HG02623 (cell line): ENCODE data around the gene CAPN13.

Experiments used
- ATAC-seq: cut with Tn5 transposase; IDR thresholded peaks from one replicate; pipeline ENCODE4 v1.9.1; 2021; ENCODE audit warnings: moderate library complexity; ENCODE audit not compliant: unreplicated experiment

CAPN13 gene

DNA sequence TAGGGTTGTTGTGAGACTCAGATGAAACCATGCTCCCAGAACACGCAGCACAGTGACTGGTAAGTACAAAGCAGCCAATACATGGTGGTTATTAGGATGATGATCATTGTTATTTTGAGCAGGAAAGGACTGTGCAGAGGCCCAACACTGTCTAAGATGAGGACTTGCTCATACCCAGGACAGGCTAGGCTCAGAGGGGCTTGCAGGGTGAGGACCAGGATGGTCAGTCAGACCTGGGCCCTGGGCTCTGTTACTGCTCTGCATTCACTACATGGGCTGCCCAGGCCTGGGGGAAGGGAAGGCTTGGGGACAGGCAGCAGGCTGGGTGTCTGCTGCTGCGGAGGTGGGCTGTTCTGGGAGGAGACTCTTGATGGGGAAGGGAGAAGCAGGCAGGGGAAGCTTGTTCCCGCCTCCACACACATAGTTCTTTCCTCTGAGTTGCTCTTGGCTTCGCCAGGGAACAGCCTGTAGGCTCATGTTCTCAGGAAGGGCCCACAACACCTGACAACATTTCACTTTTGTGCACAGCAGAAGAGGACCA lies 17.5 kb downstream of the CAPN13 start:
- ATAC-seq, result no peak

DNA sequence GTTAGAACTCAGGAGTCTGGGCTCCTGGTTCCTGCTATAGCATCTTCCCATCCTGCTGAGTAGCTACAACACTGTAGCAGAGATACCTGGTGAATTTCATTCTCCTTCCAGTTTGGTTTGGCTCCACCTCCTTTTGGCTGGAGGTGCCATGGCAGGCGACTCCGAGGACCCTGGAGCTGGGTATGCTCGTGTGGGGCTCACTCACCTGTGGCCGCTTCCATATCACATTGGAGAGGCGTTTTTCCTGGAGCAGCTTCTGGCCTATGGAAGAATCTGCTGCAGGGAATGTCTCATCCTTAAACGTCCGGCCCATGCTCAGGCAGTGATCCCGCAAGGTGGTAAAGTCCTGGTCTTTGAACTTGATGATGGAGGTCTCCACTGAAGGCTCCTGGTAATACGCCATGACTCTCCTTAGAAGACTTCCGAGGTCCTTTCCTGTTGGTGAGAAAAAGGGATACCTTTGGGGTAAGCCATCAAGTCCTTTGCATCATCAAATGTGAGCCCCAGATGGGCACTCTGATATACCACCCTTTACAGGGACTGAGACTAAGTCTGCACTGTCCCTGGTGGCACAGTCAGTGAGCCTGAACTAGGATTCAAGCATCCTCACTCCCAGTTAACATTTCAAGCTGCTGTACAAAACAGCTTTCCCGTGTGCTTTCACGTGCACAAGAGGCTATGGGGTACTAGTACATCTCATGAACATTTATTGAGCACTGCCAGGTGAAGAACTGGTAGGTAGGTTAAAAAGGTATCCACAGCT lies 20.1 kb downstream of the CAPN13 start:
- ATAC-seq, result no peak

DNA sequence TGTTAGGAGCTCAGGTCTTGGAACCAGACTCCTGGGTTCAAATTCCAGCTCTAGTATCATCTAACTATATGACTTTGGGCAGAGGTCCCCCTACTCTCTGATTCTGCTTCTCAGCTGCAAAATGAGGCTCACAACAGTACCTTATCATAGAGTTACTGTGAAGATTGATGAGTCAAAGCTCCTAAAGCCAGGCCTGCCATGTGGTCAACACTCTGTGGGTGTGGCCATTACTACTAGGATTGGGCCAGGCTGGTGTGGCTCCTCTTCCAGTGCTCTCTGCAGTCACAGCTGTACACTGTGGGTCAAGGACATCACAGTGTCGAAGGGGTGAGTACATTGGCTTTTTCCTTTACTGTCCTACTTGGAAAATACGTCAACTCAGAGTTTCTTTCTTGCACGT lies 22.6 kb downstream of the CAPN13 start:
- ATAC-seq, result no peak

DNA sequence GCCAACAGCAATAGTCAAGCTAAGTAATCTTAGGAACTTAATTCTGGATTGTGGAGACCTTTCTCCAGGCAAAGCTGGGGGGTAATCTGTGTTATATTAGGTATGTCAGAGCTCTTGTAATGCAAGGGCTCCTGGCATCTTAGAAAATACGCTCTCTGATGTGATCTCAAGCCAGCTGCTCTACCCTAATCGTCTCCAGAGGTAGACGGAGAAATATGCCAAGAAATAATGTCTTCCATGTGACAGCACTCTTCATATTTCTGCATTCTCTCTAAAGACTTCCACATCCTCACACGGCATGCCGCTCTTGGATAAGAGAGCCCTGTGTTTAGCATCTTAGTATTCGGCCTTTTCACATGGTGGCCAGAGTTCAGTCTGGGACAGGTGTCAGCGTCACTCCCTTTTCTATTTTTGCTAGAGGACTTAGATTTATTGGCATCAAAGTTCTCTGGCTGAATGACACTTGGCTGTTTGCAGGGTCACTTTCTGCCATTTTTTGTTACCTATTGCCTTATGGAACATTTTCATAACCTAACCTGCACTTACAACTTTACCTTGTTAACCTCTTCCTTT lies 25.2 kb downstream of the CAPN13 start:
- no peak for ATAC-seq

DNA sequence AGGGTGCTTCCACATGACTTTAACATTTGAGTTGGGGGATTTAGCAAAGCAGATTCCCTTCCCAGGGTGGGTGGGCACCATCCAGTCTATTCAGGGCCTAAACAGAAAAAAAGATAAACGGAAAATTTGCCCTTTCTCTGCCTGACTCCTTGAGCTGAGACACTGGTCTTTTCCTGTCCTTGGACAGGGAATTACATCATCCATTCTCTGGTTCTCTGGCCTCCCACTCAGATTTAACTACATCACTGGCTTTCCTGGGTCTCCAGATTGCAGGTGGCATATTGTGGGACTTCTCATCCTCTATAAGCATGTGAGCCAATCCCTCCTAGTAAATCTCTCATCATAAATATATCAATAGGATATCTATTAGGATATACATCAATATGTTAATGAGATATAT lies 25.8 kb downstream of the CAPN13 start:
- ATAC-seq, result no peak

DNA sequence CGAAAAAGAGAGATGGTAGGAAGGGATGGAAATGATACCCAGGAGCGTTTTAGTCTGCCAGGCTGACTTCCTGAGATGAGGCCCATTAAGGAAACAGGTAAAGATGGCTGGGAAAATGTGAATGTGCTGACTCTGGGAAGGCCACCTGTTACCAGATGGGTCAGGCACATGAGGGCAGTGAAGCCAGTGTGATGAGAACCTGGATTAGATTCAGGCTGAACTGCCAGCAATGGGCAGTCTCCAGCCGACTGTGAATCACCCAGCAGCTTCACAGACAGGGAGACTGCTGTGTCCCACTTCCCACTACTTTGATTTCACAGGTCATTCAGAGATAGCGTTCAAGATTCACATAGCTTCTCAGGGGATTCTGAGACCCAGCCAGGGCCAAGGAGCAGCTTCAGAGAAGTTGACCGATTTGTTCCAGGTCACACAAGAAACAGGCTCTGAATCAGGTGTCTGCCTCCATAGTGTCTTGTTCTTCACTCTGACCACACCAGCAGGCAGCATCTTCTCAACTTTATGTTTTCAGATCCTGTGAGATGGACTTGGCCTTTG lies 26.4 kb downstream of the CAPN13 start:
- ATAC-seq, result no peak

DNA sequence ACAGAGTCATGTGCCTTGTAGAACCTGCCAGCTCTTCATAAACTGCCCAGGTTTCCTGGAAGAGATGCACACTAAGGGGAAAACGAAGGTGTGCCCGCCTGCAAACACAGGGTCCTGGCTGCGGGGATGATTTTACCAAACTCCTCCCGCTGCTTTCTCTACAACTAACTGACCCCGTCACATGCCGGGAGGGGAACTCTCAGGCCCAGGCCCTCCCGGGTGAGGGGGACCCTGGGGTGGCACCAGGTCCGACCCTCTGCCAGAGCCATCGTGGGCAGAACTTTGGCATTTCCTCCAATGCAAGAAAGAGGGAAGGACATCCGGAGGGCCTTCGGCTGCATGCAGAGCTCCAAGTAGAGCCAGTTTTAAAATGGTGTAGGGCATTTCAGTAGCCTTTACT lies 28.6 kb downstream of the CAPN13 start:
- no peak for ATAC-seq

DNA sequence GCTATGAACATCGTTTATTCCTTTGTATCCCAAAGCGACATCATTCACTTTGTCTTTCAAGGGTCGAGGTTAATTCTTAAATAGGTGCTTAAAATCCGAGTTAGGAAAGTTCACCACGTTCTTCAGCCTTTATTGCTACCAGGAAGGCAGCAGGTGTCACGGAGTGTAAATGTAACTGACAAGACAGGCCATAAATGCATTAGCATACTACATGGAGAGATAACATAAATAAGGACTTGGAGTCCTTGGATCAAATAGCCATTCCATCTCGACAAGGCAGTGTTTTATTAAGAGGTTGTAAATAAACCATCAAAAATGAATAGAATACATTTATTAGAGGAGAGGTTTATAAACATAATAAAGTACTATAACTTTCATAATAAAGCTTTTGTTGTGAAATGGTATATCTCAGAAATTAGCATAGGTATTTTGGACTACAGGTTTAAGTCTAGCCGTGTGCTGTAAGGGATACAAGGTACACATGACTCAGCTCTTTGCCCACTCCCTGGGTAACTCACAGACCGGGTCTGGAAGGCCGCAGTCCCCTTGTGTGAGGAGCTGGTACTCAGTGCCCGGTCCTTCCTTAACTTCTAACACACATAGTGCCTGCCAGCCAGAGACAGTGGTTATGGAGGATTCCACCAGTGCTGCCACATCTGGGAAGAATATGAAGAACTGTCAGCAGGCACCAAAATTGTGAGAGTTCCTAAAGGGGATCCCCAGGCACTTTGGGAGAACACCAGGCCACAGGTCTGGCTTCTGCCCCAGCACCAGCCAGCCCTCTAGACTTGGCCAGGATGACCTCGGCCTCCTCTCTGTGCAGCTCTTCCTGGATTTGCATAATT lies 29.4 kb downstream of the CAPN13 start:
- ATAC-seq, result no peak

DNA sequence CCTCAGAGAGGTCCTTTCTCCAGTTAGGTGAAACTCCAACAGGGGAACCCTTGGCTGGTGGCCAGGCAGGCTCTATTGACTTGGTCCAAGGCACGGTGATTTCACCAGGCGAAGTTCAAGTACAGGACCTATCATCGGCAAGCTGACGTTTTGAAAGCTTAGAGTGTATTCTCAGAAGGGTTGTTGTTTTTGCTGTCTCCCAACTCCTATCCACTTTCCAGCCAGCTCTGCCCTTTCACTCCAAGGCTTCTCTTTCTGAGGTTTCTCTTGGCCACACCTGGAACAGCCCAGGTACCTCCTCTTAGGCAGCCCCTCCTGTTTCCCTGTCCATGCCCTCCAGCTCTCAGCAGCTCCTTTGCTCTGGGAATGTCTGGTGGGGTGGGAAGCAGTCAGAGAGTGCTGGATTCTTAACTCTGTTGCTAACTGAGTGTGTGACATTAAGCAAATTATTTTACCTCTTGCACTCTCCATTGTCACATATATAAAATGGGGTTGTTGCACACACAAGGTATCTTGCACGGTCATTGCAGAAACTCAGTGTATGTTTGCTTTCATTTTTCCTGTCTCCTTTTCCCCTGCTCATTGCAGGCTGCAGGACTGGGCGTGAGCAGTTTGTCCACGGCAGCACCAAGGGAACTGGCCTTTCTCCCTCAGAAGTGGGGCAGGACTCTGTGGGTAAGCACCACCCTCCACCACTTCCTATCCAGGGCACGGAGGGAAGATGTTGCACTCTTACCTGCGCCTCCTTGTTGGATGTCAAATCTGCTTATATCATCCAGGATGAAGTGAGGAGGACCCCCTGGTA lies 30.2 kb downstream of the CAPN13 start:
- no peak for ATAC-seq

DNA sequence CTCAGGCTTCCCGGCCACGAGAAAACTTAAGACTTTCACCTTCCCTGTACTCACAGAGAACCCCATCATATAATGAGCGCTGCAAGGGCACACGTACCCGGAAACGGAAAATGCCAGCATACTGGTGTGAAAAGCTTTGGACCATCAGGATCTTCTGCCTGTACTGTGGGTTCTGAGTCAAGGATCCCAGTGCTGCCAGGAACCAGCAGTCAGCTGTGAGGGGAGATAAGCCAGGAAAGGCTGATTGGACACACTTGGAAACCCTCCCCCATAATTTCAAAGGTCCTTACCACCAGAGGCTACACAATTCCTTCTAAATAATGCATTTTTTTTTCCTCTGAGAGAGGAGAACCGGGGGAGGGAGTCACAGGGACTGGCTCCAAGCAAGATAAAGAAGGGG lies 31.4 kb downstream of the CAPN13 start:
- ATAC-seq, result no peak

DNA sequence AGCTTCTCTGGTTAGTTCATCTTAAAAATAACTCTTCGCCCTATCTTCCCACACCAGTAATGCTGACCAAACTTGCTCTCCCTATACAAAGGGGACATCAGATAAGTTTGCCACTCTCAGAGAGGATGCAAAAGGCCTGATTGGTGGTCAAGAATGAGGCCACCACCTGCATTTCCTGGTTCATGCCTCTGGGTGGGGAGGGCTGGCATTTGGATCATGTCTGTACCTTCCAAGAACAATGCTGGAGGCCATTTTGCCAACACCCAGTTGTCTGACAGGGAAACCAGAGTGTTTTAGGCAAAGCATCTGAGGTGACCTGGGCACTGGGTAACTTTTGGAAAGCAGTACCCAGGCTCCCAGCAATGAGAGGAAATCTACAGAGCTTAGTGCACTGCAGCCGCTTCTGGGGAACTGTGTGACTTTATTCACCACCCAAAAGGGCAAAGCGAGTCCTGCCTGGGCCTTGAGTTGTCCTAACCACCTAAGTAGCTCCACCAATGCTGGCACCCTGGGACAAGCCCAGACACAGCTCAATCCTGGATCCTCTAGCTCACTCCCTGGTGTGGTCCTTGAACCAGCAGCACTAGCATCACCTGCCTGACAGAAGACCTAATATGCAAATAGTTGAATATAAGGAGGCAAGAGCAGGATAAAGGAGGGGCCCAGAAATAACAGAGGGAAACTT lies 35.1 kb downstream of the CAPN13 start:
- no peak for ATAC-seq

DNA sequence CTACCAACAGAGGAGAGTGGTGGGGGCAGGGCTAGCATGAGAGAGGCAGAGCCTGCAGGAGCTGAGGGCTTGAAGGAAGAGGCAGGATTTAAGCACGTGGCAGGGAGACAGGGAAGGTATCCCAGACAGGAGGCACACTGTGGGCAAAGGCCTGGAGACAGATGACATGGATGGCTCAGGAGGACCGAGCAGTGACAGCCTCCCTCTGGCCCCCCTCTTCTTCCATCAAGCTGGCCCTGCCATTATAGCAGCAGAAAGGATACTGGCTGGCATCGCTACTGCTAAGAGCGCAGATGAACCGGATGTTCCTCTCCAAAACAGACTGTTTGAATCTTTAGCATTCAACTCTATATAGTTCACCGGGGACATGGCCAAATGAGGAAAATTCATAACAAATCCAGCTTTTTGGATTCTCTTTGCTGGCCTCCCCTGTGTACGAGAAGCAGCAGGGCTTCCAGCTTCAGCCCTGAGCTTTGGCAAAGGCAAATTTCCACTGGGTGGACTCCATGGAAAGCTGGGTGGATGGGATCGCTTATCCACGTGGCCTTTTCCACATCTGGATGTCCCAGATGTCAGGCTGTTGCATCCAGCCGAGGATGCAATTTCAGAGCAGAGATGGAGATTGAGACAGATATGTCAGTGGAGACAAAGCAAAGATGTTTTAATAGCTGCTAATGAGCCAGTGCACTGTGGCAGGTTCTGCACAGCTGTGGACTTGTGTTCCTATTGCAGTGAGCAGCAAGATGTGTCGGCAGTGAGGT lies 36.2 kb downstream of the CAPN13 start:
- ATAC-seq, result no peak

DNA sequence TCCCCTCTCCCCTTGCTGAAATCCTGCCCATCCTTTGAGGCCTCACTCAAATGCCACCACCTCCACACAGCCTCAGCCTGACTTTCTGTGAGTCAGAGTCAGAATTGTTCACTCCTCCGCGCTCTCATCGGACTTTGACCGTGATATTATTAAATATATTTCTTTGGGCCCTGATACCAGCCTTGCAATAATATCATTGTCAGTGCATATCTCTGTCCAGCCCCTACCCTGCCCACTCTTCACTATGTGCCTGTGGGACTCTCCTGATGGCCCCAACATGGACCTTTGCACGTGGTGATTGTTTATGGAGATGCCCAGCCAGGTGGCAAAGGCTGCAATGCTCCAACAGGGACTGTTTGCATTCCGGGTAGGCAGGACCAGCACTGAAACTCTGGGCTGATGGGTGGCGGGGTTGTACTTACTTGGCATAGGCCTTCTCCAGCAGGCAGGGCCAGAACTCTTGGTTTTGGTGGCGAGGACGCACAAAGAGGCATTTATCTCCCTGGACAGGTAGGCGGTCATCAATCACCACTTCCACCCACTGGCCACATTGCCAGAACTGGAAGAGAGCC lies 37.3 kb downstream of the CAPN13 start:
- no peak for ATAC-seq

DNA sequence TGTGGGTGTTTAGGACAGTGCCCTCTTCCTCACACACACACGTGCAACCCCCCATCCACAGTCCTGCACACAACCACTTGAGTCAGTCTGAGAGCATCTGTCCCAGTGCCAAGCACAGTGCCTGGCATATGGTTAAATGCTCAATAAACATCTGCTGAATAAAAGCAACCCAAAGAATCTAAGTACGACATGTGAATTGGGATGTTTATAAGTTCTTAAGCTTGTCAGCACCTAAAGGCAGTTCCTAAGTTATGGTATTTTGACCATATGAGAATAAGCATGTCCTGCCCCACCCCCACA lies 37.8 kb downstream of the CAPN13 start:
- ATAC-seq, result no peak

DNA sequence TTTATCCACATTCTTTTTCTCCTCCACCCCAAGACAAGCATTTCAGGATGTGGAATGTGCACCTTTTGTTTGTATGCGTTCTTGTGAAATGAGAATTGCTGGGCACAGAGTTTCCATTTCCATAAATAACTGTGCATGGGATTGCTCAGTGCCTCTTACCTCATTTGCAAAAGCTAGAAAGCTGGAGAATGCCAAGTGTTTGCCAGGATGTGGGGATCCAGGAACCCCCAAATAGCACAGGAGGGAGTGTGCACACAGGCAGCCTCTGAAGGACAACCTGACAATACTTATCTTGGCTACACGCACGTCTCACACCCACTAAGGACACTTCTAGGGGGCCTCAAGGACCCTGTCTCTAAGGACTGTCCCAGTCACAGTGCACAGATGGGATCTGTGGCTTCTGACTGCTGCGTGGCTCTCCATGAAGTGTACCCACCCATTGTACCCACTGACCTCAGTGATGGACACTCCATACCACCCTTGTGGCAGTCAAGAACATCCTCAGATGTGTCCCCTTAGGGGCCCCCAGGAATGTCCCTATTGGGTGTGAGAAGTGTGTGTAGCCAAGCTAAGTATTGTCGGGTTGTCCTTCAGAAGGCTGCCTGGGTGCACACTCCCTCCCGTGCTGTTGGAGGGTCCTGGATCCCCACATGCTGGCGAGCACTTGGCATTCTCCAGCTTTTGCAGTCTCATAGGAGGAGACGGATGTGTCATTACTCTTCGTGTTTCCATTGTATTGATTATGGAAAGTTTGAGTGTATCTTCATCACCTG lies 38.4 kb downstream of the CAPN13 start:
- no peak for ATAC-seq

DNA sequence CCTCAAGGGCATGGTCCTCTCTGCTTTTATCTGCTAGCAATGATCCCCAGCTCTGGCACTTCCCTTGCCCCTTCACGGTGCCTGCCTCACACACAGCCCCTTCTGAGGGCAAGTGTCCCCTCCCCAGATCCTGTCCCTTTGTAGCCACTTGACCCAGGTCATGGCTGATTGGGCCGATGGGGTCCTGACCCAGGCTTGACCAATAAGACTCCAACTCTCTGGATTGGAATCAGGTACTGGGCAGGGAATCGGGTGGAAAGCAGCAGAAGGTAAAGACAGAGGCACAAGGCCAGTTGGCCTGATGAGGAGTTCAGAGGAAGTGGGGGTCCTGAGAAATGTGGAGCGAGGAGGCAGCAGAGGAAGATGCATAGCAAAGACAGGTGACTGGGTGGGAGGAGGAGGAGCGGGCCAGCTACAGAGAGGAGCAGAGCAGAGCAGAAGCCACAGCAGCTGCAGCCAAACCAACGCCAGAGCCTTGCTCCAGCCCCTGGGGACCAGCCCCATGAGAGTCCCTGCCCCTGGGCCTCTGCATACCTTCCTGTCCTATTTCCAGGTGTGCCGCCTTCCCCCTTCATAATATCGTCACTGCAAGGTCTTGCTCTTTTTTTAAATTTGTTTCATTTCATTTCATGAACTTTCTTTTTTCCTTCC lies 39.1 kb downstream of the CAPN13 start:
- no peak for ATAC-seq

DNA sequence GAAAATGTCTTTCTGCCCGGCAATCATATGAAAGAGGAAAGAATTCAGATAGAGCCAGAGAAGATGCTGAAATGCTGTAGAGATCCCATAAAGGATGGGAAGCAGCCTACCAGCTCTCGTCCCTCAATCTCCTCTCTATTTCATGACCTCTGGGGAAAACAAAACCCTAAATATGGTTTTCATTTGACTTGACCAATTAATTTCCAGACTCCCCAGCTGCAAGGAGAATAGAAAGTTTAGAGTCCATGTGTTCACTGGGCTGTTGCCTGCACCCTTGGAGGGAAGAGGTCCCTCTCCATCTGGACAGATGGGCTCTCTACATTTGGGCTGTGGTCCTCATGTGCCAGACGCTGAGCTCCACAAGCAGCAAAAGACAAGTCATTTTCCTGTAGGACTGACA lies 40.6 kb downstream of the CAPN13 start:
- no peak for ATAC-seq

DNA sequence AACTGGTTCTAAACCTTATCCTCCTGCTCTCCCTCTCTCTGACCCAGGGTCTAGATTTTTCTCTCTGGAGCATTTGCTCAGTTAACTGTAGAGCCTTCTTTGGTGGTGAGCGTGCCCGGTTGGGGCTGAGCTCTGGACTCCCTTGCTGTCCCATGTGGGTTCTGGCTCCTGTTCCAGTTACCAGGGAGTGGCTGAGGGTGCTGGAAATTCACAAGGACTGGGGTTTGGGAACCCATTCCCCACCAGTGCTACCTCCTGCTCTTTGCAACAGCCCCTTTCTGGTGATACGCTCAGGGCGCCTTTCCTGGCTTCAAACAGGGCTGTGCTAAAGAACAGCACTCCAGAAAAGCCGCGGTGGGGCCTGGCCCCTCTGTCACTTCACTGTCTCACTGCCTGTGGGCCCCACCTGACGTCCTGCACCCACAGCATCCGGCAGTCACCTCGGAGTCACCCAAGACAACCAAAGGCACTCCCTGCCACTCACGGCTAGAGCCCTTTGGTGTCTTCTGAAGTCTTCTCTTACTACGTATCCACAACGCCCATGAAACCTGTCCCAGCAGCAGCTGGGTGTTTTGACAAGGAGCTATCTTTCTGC lies 41.3 kb downstream of the CAPN13 start:
- no peak for ATAC-seq
